Epithelial cell of esophagus (primary cell): ENCODE results near the gene BCKDHA.

ENCODE experiments used
- DNase-seq: peaks from one replicate; pipeline ENCODE4 v3.0.0; 2010; ENCODE audit warnings: low read depth
- H3K4me3 ChIP-seq: 2 replicates; pipeline ENCODE4 v1.5.1; 2011; ENCODE audit warnings: mild to moderate bottlenecking, low read length, control low read depth
- CTCF ChIP-seq: IDR thresholded peaks from 2 replicates; pipeline ENCODE4 v1.5.1; 2011; ENCODE audit warnings: low read depth, mild to moderate bottlenecking, low read length, control low read depth, inconsistent platforms; ENCODE audit not compliant: insufficient read depth; ENCODE audit errors: missing control alignments

Gene BCKDHA

GRCh38 chr19:41359741-41360140 is 37.9 kb upstream of the BCKDHA start:
- H3K4me3 ChIP-seq, result no peak overlapping the region
- no peak for DNase-seq
- no peak for TF ChIP-seq CTCF

GRCh38 chr19:41362143-41362847 is 35.3 kb upstream of the BCKDHA start:
- TF ChIP-seq CTCF, result no peak
- DNase-seq, result peak; percentile 83
- no peak overlapping the region for H3K4me3 ChIP-seq

GRCh38 chr19:41363371-41363752 is 34.3 kb upstream of the BCKDHA start:
- TF ChIP-seq CTCF, result no peak
- no peak for DNase-seq

GRCh38 chr19:41363753-41364523 is 33.7 kb upstream of the BCKDHA start, which contains the start of gene B9D2:
B9D2 (minus strand) TSS chr19:41364149; CDS start chr19:41363519, 630 bp downstream.
- H3K4me3 ChIP-seq, result peak within 1 kb of the TSS; percentile 63
- DNase-seq, result peak; percentile 98

More at GRCh38 chr19:41363371-41363752, 34.3 kb upstream of the BCKDHA start:
- peak overlapping the region; percentile 63 for H3K4me3 ChIP-seq

GRCh38 chr19:41364524-41365391 is 32.9 kb upstream of the BCKDHA start:
- H3K4me3 ChIP-seq, result peak overlapping the region; percentile 63
- no peak for DNase-seq
- TF ChIP-seq CTCF, result no peak

More at GRCh38 chr19:41363753-41364523, 33.7 kb upstream of the BCKDHA start, which contains the start of gene B9D2:
- no peak for TF ChIP-seq CTCF

GRCh38 chr19:41366089-41366488 is 31.5 kb upstream of the BCKDHA start:
- peak; percentile 12 for TF ChIP-seq CTCF
- no peak overlapping the region for H3K4me3 ChIP-seq
- DNase-seq, result no peak
